NT2/D1 (cell line): ENCODE measurements around the gene HPCAL4.

Experiments
- YY1 ChIP-seq: IDR thresholded peaks from 2 replicates; pipeline ENCODE4 v1.6.1; 2011; ENCODE audit not compliant: insufficient read length, insufficient read depth
- ZNF274 ChIP-seq: IDR thresholded peaks from 2 replicates; pipeline ENCODE4 v1.6.1; 2011; ENCODE audit warnings: mild to moderate bottlenecking, low read depth, low read length

DNA sequence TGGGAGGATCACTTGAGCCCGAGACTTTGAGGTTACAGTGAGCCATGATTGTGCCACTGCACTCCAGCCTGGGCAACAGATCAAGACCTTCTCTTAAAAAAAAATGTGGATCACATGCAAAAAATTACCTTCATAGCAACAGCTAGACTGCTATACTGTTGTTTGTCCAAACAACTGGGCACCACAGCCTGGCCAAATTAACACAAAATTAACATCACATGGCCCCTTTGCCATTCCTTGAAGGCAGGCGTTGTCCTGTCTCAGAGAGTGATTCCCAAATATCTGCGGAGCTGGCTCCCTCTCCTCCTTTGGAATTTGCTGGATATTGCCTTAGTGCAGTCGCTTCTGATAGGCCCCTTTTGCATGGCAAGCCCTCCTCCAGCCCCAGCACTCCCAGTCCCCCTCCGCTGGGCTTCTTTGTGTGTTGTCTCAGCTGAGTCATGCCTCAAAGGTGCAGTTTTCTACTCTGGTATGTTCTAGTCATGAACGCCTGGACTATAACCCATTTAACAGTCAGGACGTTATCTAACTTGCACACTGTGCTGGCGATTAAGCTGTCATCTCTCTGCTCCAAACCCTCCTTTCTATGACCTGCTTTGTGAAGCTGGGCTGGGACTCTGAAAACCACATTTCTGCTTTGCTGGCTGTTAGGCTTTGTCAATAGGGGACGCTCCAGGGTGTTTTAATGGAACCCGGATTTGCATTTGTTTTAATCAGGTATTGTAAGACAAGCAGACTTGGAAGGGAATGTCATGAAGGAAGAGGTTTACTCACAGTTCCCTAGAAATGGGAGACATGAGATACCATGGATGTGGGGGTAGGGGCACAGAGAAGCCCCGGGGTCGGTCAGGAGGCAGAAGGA lies 20.1 kb upstream of the HPCAL4 start:
- TF ChIP-seq YY1 (no peak), ZNF274 (no peak)
